ENCODE data around the gene MYO3B.

The MYO3B gene

GRCh38 chr2:170310876-170311502 is 133.0 kb downstream of the MYO3B start:
- no peak for DNase-seq

GRCh38 chr2:170313347-170313991 is 135.5 kb downstream of the MYO3B start:
- no peak for DNase-seq

DNA sequence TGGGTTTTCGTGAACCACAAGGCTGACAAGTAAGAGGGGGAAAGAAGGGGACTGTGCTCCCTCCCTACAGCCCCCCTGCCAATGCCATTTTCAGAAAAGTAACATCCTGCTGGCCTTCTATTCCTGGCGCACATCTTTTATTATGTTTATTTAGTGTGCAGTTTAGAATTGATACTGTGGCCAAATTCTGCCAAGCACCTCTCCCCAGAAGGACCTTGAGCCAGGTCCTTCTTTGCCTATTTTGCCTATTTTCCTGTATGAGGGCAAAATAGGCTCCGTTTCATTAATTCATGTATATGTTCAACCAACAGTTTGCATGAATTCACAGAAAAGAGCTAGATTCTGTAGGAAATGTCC is 136.0 kb downstream of the MYO3B start:
- DNase-seq: no peak

GRCh38 chr2:170314744-170315447 is 136.9 kb downstream of the MYO3B start:
- DNase-seq: no peak

- DNase-seq: no peak
Measured at GRCh38 chr2:170320948-170321347, 143.0 kb downstream of the MYO3B start.

- no peak for DNase-seq
Measured at GRCh38 chr2:170321526-170321925, 143.6 kb downstream of the MYO3B start.

DNA sequence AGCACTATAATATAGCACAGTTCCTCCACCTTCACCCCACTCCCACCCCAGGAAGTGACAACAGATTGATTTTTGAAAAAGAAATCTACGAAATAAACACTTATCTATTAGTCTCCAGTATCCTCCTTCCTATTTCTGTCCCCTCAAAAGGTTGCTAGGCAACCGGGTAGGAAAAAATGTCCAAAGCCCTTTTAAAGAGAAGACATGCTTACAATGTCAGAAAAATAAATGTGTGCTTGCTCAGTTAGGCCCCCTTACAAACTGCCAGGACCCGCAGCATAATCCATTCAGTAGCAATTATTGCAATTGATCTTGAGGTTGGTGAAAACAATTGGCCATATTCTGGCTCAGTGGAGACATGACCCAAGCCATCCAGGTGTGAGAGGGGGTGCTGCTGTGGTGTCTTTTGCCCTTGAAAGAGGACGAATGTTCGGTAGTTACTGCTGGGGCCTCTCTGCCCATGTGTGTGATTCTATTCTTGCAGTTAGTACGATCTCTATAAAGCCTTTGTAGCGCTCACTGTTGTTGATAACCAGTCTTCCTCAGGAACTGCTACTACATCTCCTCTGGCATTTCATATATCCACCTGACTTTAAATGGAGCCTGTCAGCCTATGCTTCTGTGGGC is 144.3 kb downstream of the MYO3B start:
- DNase-seq: no peak

DNA sequence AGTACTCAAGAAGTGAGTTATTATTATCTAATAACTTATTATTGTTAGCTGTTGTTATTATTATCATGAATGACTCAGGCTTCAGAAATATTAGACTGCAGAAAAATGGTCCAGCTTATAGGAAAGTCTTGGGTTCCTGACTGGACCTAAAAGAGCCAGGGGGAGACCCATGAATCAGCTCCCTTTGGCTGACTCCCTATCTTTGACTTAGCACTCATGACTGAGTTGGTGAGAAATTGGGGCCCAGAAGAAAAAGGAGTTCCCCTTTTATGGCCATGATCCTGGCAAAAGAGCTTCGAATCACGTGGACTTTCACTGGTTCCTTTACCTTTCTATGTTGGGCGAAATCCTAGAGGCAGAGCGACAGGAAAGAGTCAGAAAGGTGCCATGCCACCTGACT is 145.8 kb downstream of the MYO3B start:
- DNase-seq: no peak

DNA sequence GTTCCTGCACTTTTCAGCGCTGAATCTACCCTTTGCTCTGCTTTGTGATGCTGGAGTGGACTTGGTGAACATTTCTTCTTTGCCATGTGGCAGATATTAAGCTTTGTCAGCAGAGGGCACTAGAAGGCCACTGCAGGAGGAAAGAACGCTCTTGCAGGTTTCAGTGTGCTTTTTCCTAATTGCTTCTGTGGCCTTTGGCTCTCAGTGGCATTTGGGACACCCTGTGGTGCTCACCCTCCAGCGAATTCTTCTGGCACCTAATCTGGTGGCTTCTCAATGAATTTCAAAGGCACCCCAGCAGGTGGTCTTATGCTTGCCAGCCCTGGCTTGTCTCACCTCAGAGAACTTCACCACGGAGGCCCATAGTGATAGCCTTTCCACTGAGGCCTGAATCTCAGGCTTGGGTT is 146.7 kb downstream of the MYO3B start:
- DNase-seq: peak; percentile 32 to 46

- DNase-seq: no peak
Measured at GRCh38 chr2:170330881-170331280, 152.9 kb downstream of the MYO3B start.

- DNase-seq: no peak
Measured at GRCh38 chr2:170332676-170333402, 154.9 kb downstream of the MYO3B start.

DNA sequence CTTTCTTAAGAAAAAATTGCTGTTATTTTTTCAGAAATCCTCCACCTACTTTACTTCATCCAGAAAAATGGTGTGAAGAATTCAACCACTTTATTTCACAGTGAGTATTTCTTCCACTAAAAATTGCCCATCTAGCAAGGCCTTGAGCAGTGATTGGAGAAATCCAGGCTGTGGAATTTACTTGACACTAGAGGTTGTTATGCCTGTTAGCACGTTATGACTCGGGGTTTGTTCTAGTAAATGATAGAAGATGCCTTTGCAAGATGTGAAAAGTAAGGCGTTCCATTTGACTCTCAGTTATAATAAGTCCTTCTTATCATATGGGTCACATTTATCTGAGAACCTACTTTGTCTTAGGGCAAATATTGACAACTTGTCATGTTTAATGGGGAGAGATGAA is 157.4 kb downstream of the MYO3B start:
- DNase-seq: no peak

DNA sequence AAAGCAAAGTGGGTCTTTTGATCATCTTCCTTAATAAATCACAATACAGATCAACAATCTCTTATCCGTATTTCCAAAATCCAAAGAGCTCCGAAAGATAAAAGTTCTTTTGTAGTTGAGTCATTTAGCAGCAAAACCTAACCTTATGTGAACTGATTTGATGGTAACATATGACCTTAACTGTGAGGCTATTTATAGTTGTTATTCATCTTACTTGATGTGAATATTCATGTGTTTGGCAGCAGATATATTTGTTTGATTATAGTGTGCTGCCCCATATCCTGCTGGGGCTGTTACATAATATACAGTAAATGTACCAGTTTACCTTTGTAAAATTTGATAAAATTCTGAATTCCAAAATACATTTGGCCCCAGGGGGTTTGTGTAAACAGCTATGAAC is 158.5 kb downstream of the MYO3B start:
- no peak for DNase-seq

DNA sequence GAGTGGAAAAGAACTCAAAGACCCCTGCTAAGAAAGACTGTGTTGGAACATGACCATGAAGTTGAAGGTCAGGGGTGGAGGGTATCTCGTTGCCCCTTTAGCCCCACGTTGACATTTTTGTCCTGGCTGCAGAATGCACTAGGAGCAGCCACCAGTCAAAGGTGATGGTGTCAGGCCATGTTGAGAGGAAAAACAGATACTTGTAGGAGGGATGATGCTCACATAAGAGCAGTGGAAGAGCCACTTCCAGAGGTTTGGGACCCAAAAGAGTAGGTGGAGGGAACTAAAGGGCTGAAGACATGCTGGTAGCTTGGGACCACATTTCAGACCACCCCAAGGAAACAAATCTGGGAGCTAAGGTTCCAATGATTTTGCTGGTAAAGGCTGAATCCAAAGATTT is 159.0 kb downstream of the MYO3B start:
- DNase-seq: no peak

DNA sequence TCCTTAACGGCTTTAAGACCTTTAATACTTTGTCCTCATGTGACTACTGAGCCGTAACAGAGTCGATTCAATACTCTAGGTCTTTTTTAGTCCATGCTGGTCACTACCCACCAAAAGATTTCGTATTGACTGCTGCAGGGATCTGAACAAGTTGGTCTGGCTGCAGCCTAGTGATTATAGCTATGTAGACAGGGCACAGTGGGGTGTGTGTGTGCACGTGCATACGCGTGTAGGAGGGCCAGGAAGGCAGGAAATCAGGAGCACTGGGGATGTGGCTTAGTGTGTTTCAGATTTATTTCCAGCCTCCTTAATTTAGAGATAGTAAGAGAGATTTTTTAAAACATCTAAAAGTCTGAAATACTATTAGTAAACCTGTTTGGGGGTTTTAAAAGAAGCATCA is 161.4 kb downstream of the MYO3B start:
- no peak for DNase-seq

- DNase-seq: no peak
Measured at GRCh38 chr2:170339750-170340692, 162.1 kb downstream of the MYO3B start.

GRCh38 chr2:170340693-170341068 is 162.7 kb downstream of the MYO3B start:
- DNase-seq: no peak

- no peak for DNase-seq
Measured at GRCh38 chr2:170341684-170342623, 164.0 kb downstream of the MYO3B start.

GRCh38 chr2:170344663-170345346 is 166.9 kb downstream of the MYO3B start:
- no peak for DNase-seq

GRCh38 chr2:170345607-170346006 is 167.7 kb downstream of the MYO3B start:
- DNase-seq: no peak

All from activated T-cell treated with anti-CD3 and anti-CD28 coated beads, Interleukin-2, amount 50 U/mL, for 48 hours (primary cell).